HTERT RPE-1 (cell line): Measurements from ENCODE around the gene RBBP8NL.

Source experiments
- in situ Hi-C: fragments of 300-500 bp; cut with MboI; formaldehyde crosslinking; loops from 4 replicates; pipeline ENCODE4 v1.14.3; 2020; ENCODE audit warnings: low sequenced_read_pairs

The RBBP8NL gene

GRCh38 chr20:62422636-62423325 lies 4.6 kb downstream of the RBBP8NL start:
- in situ Hi-C loops = no loop called here

GRCh38 chr20:62421716-62421990 lies 5.7 kb downstream of the RBBP8NL start:
- in situ Hi-C loops = no loop called here

- in situ Hi-C loops = no loop called here
Observed at GRCh38 chr20:62420846-62421715, 6.3 kb downstream of the RBBP8NL start.

- in situ Hi-C loops = no loop called here
Observed at GRCh38 chr20:62419759-62420158, 7.6 kb downstream of the RBBP8NL start.

- in situ Hi-C loops = no loop called here
Observed at GRCh38 chr20:62418709-62419487, 8.4 kb downstream of the RBBP8NL start.

GRCh38 chr20:62417981-62418708 lies 9.2 kb downstream of the RBBP8NL start:
- in situ Hi-C loops = no loop called here

GRCh38 chr20:62416651-62417637 lies 10.4 kb downstream of the RBBP8NL start:
- in situ Hi-C loops = no loop called here

- in situ Hi-C loops = no loop called here
Observed at GRCh38 chr20:62415354-62416111, 11.8 kb downstream of the RBBP8NL start.

GRCh38 chr20:62413896-62414481 lies 13.3 kb downstream of the RBBP8NL start:
- in situ Hi-C loops = no loop called here

GRCh38 chr20:62413025-62413570 lies 14.2 kb downstream of the RBBP8NL start:
- in situ Hi-C loops = no loop called here

GRCh38 chr20:62412194-62413024 lies 14.9 kb downstream of the RBBP8NL start:
- in situ Hi-C loops = no loop called here

- in situ Hi-C loops = no loop called here
Observed at GRCh38 chr20:62411479-62412193, 15.7 kb downstream of the RBBP8NL start.

- in situ Hi-C loops = no loop called here
Observed at GRCh38 chr20:62410746-62411478, 16.4 kb downstream of the RBBP8NL start.

GRCh38 chr20:62409931-62410745 lies 17.2 kb downstream of the RBBP8NL start:
- in situ Hi-C loops = no loop called here

GRCh38 chr20:62409086-62409853 lies 18.1 kb downstream of the RBBP8NL start:
- in situ Hi-C loops = no loop called here
